Myocyte (in vitro differentiated cells): Measurements from ENCODE around the gene PSMB10. TPM values are rescaled to one million over a fixed set of nuclear protein-coding genes. Genes with fewer than 3 reads are reported as not detected.
A peak's percentile ranks its signal among the peaks of the same experiment; 100 is the strongest.

ENCODE experiments used
- DNase-seq: peaks from one replicate; pipeline ENCODE4 v3.0.0-alpha.2; 2012; ENCODE audit warnings: low read depth
- total RNA-seq: library from RNA; depleted of rRNA; stranded (reverse); fragments of >200 nt; gene quantifications from 2 replicates; pipeline ENCODE4 v1.2.3, GENCODE V29; 2014

Gene PSMB10
- total RNA-seq, 1 donor from 2014 or later = 23.4 TPM

DNA sequence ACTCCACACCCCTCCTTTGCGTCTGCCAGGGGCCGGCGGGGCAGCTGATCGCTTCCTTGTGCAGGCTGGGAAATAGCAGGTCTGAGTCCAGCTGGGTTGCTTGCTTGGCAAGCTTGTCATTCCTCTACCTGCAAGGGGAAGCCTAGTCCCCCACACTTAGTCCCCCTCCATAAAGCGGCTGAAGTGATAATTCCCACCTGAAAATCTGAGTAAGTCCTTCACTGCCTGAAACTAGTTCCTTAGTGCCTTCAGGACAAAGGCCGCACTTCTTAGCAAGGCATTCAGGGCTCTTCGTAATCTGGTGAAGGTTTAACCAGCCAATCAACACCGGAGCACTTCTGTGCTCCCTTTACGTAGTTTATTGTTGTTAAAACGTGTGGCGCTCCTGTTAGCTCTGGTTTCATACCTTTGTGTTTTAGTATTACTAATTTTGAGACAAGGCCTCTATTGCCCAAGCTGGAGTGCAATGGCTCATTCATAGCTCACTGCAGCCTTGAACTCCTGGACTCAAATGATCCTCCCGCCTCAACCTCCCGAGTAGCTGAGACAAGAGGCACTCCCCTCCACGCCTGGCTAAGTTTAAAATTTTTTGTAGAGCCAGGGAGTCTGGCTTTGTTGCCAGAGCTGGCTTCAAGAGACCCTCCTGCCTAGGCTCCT lies 42.8 kb downstream of the PSMB10 start:
- no peak for DNase-seq

DNA sequence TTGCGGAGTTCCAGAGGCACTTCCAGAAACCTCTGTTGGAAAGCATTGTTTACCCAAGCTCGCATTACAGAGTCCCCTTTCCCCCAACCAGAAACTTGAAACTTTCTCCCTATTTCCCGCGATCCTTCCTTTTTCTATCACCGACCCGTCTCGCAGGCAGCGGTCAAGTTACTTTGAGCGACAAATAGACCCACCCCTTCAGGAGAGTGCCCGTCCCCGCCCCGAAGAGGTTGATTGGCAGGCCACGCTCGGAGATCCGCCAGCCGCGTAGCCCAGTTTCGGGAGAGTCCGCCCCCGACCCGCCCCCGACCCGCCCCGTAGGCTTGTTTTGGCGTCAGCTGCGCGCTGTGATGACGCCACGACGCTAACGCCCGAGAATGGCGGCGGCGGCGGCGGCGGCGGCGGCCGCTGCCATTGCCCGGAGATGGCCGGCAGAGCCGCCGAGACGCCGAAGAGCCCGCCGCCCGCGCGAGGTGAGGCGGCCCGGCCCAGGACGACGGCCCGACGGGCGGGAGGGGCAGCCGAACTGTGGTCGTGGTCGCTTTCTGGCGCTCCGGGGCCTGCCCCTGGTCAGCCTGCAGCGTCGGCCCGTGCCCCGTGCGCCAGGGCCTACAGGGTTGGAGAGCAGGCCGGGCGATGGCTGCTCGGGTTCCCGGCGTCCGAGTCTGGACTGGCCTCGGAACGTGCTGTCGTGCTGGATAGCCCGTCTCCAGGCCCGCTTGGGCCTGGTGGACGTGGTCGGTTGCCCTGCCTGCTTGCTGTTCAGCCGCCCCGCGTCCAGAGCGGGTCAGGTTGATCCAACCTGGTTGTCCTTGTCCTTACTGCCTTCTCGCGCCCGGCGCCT lies 43.5 kb downstream of the PSMB10 start, which contains the start of gene PSKH1:
Gene PSKH1 (plus strand): TSS at position 356 of the 844 bp plus-strand sequence. CDS start 15,496 bp downstream, outside the sequence.
- peak; percentile 96 for DNase-seq

DNA sequence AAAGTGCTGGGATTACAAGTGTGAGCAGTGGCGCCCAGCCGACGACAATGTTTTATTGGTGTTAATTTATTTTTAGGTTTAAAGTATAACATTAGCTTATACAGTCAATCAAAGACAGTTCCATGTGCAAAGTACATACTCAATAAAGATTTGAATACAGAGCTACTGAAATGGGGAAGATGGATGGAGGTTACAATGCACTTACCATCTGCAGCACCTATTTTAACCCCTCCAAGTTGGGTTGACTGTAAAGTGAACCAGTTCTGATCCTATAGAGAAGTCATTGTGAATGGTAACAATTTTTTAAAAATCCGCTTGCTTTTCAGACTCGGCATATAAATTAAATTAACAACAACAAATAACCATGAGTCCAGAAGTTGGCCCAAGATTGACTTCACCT lies 44.3 kb downstream of the PSMB10 start:
- DNase-seq = no peak

DNA sequence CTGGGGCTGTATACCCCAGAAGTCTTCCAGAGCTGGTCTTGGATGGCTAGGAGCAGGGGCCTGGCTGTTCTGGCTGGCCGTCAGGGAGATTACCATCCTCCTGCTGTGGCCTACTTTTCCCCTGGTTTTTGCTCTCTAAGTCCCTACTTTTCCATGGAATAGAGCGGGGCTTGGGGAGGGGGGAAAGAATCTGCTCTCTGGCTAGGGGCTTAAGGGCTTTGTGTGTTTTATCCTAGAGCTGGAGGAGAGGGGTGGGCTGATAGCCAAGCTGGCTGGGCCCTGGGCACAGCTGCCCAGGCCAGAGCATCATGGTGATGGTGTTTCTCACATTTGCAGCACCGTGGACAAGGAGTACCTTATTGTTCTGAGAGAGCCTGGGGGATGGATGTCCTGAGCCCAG lies 48.3 kb downstream of the PSMB10 start:
- DNase-seq = no peak

DNA sequence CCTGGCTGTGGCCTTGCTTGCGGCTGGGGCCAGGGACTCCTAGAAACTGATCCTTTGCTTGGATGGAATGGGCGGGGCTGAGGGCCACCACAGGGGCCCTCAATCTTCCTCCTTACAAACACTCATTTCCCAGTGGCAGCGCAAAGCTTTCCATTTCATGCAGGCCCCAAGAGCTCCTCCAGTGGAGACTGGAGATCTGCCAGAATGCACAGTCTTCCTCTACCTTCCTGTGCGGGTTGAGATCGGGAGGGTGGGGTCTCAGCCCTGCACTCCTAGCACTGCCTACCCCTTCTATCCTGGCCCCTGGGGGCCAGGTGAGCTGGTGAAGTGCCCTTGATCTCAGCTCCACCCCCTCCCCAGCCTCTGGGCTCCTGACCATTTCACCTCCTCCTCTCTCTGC lies 50.3 kb downstream of the PSMB10 start:
- DNase-seq = no peak

DNA sequence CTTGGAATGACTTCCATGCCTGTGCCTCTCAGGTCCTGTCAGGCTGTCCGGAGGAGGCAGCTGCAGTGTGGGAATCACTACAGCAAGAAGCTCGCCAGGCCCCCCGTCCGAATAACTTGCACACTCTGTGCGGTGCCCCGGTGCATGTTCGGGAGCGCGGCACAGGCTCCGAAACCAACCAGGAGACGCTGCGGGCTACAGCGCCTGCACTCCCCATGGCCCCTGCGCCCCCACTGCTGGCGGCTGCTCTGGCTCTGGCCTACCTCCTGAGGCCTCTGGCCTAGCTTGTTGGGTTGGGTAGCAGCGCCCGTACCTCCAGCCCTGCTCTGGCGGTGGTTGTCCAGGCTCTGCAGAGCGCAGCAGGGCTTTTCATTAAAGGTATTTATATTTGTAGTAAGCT lies 50.7 kb downstream of the PSMB10 start:
- DNase-seq = no peak

DNA sequence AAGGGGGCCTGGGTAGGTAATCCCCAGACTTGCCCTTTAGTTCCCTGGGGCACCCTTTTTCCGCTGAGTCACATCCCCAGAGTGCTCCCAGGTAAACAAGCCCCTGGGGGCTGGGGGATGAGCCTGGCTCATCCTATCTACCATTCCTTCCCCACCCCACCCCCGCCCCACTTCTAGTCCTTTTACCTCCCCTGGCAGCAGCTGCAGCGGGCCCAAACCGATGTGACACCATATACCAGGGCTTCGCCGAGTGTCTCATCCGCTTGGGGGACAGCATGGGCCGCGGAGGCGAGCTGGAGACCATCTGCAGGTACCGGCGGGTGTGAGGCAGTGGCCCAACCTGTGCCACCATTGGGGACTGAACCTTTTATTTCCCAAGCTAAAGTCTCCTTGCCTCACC lies 51.1 kb downstream of the PSMB10 start:
- no peak for DNase-seq

DNA sequence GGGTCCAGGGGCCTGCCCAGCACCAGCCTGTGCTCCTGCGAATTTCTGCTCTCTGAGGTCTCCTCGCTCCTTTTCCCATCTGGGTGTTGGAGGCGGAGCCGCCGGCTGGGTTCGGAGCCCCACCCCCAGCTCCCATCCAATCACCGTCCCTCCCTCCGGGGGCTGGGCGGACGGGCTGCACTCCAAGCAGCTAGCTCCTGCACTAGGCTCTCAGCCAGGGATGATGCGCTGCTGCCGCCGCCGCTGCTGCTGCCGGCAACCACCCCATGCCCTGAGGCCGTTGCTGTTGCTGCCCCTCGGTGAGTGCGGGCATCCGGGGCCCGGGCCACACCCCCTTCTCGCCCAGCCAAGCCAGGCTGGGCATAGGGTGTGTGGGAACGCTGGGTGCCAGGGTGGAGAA lies 52.0 kb downstream of the PSMB10 start, which contains the start of gene NRN1L:
Gene NRN1L (plus strand): TSS at position 202 of the 400 bp plus-strand sequence. CDS start 19 bp downstream, at position 221.
- DNase-seq = no peak

Other genes starting within 250 kb of the PSMB10 start
- 10.5 and 11.2 TPM in 2 replicates for gene GFOD2, start 217.5 kb downstream of the PSMB10 start, total RNA-seq
- 6.9 and 9.4 TPM in 2 replicates for gene RANBP10, start 130.3 kb downstream of the PSMB10 start, total RNA-seq
- gene TSNAXIP1, start 130.0 kb downstream of the PSMB10 start, total RNA-seq = 1.1 and 4.5 TPM in 2 replicates
- 67.0 and 73.3 TPM in 2 replicates for gene THAP11, start 94.5 kb downstream of the PSMB10 start, total RNA-seq
- 120 and 182 TPM in 2 replicates for gene NUTF2, start 89.9 kb downstream of the PSMB10 start, total RNA-seq
- gene CENPT, start 89.2 kb downstream of the PSMB10 start, total RNA-seq = 48.3 and 63.7 TPM in 2 replicates
- 147 and 164 TPM in 2 replicates for gene EDC4, start 63.8 kb downstream of the PSMB10 start, total RNA-seq
- gene NRN1L, start 52.0 kb downstream of the PSMB10 start, total RNA-seq = 0.83 and 1.9 TPM in 2 replicates
- 9.4 and 10.6 TPM in 2 replicates for gene PSKH1, start 43.6 kb downstream of the PSMB10 start, total RNA-seq
- gene CTRL, start 5.0 kb downstream of the PSMB10 start, total RNA-seq = 0.42 and 1.3 TPM in 2 replicates
- gene LCAT, start 7.3 kb upstream of the PSMB10 start, total RNA-seq = 15.3 and 25.1 TPM in 2 replicates
- 85.9 and 98.3 TPM in 2 replicates for gene SLC12A4, start 31.8 kb upstream of the PSMB10 start, total RNA-seq
- not detected in 2 replicates for gene DPEP3, start 43.6 kb upstream of the PSMB10 start, total RNA-seq
- 0.05 TPM in 1 of 2 replicates, not detected in the other for gene DPEP2, start 62.6 kb upstream of the PSMB10 start, total RNA-seq
- not detected in 2 replicates for gene DPEP2NB, start 79.1 kb upstream of the PSMB10 start, total RNA-seq
- 11.1 and 14.1 TPM in 2 replicates for gene DDX28, start 86.4 kb upstream of the PSMB10 start, total RNA-seq
- 20.7 and 20.8 TPM in 2 replicates for gene DUS2, start 86.4 kb upstream of the PSMB10 start, total RNA-seq
- gene NFATC3, start 148.5 kb upstream of the PSMB10 start, total RNA-seq = 36.7 and 40.8 TPM in 2 replicates